ENCODE data around the gene ICA1. TPM values are rescaled to one million over a fixed set of nuclear protein-coding genes. Genes with fewer than 3 reads are reported as not detected.

The ICA1 gene
- total RNA-seq, 1 experiment from 2014 or later, result 3.2 TPM

GRCh38 chr7:8296362-8296659, 34.3 kb upstream of the ICA1 start:
- Histone ChIP-seq H3K27me3 (ENCODE audit: low read length) (no peaks in the 10 kb centered on the region), H3K9me2 (replicated peaks; ENCODE audit: low read length) (no peaks in the 10 kb centered on the region), H2AFZ (ENCODE audit: low read length) (peak overlapping the region; percentile 67), H3K27ac (ENCODE audit: low read length) (no peak overlapping the region), H4K20me1 (ENCODE audit: low read length) (no peaks in the 10 kb centered on the region), H3K4me1 (ENCODE audit: insufficient read depth, low read length) (no peaks in the 10 kb centered on the region), H3K79me2 (ENCODE audit: low read length) (no peaks in the 10 kb centered on the region), H3K9me3 (ENCODE audit: low read length) (no peaks in the 10 kb centered on the region), H3F3A (ENCODE audit: low read length, unreplicated experiment) (no peaks in the 10 kb centered on the region), H3K4me3 (ENCODE audit: low read length) (no peak overlapping the region), H3K36me3 (ENCODE audit: low read depth, low read length) (no peaks in the 10 kb centered on the region), H3K9ac (ENCODE audit: low read length) (no peak overlapping the region), H3K4me2 (ENCODE audit: low read length) (no peak overlapping the region)
- ChIA-PET POLR2A (ENCODE audit: unreplicated experiment) (interaction anchor here (0.5 kb wide), 1 partner anchor 1985 kb away, joined by 4 read pairs; no protein-coding TSS in a partner anchor), CTCF (interaction anchor here (0.6 to 1.2 kb wide), 6 partner anchors 19 to 719 kb away, joined by 3 to 31 read pairs (median 4); no protein-coding TSS in a partner anchor)
- BruUV-seq (replicated peaks), result no TSS peak
- no peak for DNase-seq
- intact Hi-C loops (cut with micrococcal nuclease), result loop anchor here (1.0 to 10.0 kb wide), 6 partner anchors 19 to 872 kb away; no protein-coding TSS in a partner anchor
- ATAC-seq, result no peak
- TF ChIP-seq EZH2 (IDR thresholded peaks at IDR 0.05; ENCODE audit: low read length, unreplicated experiment) (no peak), CTCF (conservative IDR thresholded peaks at IDR 0.05; ENCODE audit: low read depth, low read length) (no peak), EZH2phosphoT487 (IDR thresholded peaks at IDR 0.05; ENCODE audit: borderline replicate concordance, low read length) (no peak)

- H3K9me3 ChIP-seq (ENCODE audit: low read length), result no peaks in the 10 kb centered on the region
- H3K79me2 ChIP-seq (ENCODE audit: low read length), result no peaks in the 10 kb centered on the region
- TF ChIP-seq CTCF (conservative IDR thresholded peaks at IDR 0.05; ENCODE audit: low read depth, low read length), result peak; percentile 82
- no peak for TF ChIP-seq EZH2 (IDR thresholded peaks at IDR 0.05; ENCODE audit: low read length, unreplicated experiment)
- ChIA-PET CTCF (interaction anchor here (0.6 to 1.2 kb wide), 6 partner anchors 19 to 720 kb away, joined by 3 to 31 read pairs (median 4); no protein-coding TSS in a partner anchor), POLR2A (ENCODE audit: unreplicated experiment) (interaction anchor here (0.5 to 0.6 kb wide), 2 partner anchors 95 to 1986 kb away, joined by 3 to 4 read pairs; no protein-coding TSS in a partner anchor)
- H2AFZ ChIP-seq (ENCODE audit: low read length), result peak overlapping the region; percentile 67
- no peaks in the 10 kb centered on the region for H3K4me1 ChIP-seq (ENCODE audit: insufficient read depth, low read length)
- no TSS peak for BruUV-seq (replicated peaks)
- H3K36me3 ChIP-seq (ENCODE audit: low read depth, low read length), result no peaks in the 10 kb centered on the region
- DNase-seq (peak; percentile 86), ATAC-seq (peak; percentile 99)
- intact Hi-C loops (cut with micrococcal nuclease), result loop anchor here (1.0 to 10.0 kb wide), 6 partner anchors 18 to 871 kb away; no protein-coding TSS in a partner anchor
- H3F3A ChIP-seq (ENCODE audit: low read length, unreplicated experiment), result no peaks in the 10 kb centered on the region
- no peaks in the 10 kb centered on the region for H3K9me2 ChIP-seq (replicated peaks; ENCODE audit: low read length)
- H3K4me3 ChIP-seq (ENCODE audit: low read length), result no peak overlapping the region; the same call in 1 of the 2 replicates
- H3K27me3 ChIP-seq (ENCODE audit: low read length), result no peaks in the 10 kb centered on the region
- no peaks in the 10 kb centered on the region for H4K20me1 ChIP-seq (ENCODE audit: low read length)
- H3K4me2 ChIP-seq (ENCODE audit: low read length), result peak overlapping the region; percentile 50
- no peak overlapping the region for H3K9ac ChIP-seq (ENCODE audit: low read length)
- no peak overlapping the region for H3K27ac ChIP-seq (ENCODE audit: low read length)
Observed at GRCh38 chr7:8295638-8296361, 33.8 kb upstream of the ICA1 start.

All from PC-3 (cell line).